IPS-15b (cell line): ENCODE data around the gene ANGPTL4.
"Not testable (repeated sequence)": the region's sequence is repeated elsewhere in the genome, so short reads cannot be mapped to it uniquely, and the experiment has no call there.

Source experiments
- H3K27me3 ChIP-seq: one replicate; pipeline ENCODE4 v1.6.1; 2013; ENCODE audit warnings: low read length; ENCODE audit not compliant: control insufficient read depth, insufficient read depth
- H3K36me3 ChIP-seq: one replicate; pipeline ENCODE4 v1.6.1; 2013; ENCODE audit warnings: low read length; ENCODE audit not compliant: control insufficient read depth, insufficient read depth
- H3K4me1 ChIP-seq: one replicate; pipeline ENCODE4 v1.6.1; 2013; ENCODE audit warnings: mild to moderate bottlenecking, low read length; ENCODE audit not compliant: control insufficient read depth, insufficient read depth
- H3K4me3 ChIP-seq: one replicate; pipeline ENCODE4 v1.5.1; 2013; ENCODE audit warnings: low read depth, low read length
- H3K9ac ChIP-seq: one replicate; pipeline ENCODE4 v1.6.1; 2013; ENCODE audit warnings: low read depth, mild to moderate bottlenecking, low read length
- H3K9me3 ChIP-seq: one replicate; pipeline ENCODE4 v1.6.1; 2013; ENCODE audit warnings: mild to moderate bottlenecking, low read length; ENCODE audit not compliant: control insufficient read depth, insufficient read depth

ANGPTL4 gene

DNA sequence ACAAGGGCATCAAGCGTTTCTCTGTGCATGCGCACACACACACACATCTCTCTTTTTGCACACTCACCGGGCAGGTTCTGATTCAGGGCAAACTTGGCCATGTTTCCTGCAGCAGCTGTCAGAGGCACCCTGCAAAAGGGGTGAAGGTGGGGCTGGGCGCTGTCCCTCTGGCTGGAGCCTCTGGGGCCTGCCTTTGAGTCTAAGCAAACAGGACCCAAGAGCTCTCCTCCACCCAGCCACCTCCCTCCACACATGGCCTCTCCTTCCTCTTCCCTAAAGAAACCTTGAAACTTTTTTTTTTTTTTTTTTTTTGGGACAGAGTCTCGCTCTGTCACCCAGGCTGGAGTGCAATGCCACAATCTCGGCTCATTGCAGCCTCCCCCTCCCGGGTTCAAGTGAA lies 26.2 kb upstream of the ANGPTL4 start:
- Histone ChIP-seq H3K4me3 (no peak overlapping the region), H3K36me3 (no peaks in the 10 kb centered on the region), H3K9ac (no peak overlapping the region), H3K4me1 (no peaks in the 10 kb centered on the region), H3K27me3 (peaks cover 37% of the 10 kb centered on the region), H3K9me3 (no peaks in the 10 kb centered on the region)

DNA sequence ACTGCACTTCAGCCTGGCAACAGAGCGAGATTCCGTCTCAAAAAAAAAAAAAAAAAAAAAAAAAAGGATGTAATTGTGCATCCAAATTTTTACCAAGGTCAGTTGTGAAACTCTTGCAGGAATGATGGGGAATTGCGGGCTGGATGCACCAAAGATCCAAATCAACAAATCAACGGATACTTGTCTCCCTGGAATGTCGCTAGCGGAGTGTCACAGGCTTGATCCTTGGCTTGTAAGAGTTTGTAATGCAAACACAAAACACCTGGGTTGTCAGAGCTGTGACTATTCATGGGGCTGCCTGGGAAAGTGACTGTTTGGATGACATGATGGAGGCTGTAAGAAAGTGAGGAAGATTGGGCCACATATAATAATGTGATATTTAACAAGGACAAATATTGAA lies 25.1 kb upstream of the ANGPTL4 start:
- Histone ChIP-seq H3K27me3 (peaks cover 31% of the 10 kb centered on the region), H3K9ac (no peak overlapping the region), H3K9me3 (no peaks in the 10 kb centered on the region), H3K4me3 (no peak overlapping the region), H3K4me1 (no peaks in the 10 kb centered on the region), H3K36me3 (no peaks in the 10 kb centered on the region)

DNA sequence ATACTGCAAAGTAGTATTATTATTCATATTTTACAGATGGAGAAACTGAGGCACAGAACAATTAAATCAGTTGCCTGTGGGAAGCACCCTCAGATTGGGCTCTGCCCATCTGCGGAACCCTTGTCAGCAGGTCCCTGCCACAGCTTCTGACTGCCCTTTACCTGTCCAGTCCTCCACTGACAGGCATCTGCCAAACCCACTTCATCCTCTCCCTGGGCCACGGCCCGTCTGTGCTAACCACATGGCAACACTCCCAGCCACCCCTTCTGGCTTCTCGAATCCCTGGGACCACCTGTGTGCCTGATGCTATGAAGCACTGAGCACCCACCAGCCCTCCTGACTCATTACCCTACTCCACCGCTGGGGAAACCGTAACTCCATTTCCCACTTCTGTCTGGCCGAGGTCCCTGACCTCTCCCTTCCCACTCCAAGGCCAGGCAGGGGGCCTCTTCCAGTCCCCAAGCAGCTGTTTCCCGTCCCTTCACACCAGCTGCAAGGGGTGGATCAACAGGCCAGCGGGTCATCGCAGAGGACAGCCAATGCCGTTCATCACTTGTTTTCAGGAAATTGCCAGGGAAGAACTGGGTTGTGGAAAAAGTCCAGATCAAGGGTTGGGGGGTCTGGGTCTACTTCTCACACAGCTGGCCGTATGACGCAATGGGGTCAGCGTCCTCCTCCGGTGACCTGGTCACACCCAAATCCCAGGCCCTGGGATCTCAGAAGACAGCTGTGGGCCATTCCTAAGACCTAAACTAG lies 23.4 kb upstream of the ANGPTL4 start:
- Histone ChIP-seq H3K4me1 (no peaks in the 10 kb centered on the region), H3K27me3 (peaks cover 22% of the 10 kb centered on the region), H3K9me3 (no peaks in the 10 kb centered on the region), H3K9ac (no peak overlapping the region), H3K36me3 (no peaks in the 10 kb centered on the region), H3K4me3 (no peak overlapping the region)

DNA sequence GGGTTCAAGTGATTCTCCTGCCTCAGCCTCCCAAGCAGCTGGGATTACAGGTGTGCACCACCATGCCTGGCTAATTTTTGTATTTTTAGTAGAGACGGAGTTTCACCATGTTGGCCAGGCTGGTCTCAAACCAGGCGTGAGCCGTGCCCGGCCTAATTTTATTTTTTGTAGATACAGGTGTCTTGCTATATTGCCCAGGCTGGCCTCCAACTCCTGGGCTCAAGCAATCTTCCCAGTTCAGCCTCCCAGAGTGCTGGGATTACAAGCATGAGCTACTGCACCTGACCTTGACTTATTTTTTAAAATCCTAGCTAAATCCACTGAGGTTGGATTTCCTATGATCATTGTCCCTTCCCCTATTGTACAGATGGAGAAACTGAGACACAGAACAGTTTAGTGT lies 22.5 kb upstream of the ANGPTL4 start:
- not testable (repeated sequence) for H3K4me3 ChIP-seq, H3K4me1 ChIP-seq, H3K36me3 ChIP-seq, H3K9me3 ChIP-seq, H3K9ac ChIP-seq
- H3K27me3 ChIP-seq: peaks cover 18% of the 10 kb centered on the region

DNA sequence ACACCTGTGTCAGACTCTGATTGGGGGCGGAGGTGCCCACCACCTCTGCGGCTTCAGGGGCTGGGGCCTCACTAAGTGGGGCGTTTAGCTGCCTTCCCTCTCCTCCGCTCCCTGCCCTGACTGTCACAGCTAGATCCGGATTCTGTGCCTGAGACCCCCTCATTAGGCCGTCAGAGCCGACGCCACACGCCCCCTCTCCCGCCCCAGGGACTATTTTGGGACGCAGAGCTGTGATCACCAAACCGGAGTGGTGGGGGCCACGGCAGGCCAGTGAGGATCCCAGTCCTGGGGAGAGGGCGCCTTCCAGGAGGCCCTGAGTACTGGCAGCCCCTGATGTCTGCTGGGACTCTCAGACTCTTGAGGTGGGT lies 21.7 kb upstream of the ANGPTL4 start:
- Histone ChIP-seq H3K27me3 (peaks cover 14% of the 10 kb centered on the region), H3K36me3 (no peaks in the 10 kb centered on the region), H3K4me3 (peak overlapping the region; percentile 70), H3K4me1 (no peaks in the 10 kb centered on the region), H3K9me3 (no peaks in the 10 kb centered on the region), H3K9ac (no peak overlapping the region)

DNA sequence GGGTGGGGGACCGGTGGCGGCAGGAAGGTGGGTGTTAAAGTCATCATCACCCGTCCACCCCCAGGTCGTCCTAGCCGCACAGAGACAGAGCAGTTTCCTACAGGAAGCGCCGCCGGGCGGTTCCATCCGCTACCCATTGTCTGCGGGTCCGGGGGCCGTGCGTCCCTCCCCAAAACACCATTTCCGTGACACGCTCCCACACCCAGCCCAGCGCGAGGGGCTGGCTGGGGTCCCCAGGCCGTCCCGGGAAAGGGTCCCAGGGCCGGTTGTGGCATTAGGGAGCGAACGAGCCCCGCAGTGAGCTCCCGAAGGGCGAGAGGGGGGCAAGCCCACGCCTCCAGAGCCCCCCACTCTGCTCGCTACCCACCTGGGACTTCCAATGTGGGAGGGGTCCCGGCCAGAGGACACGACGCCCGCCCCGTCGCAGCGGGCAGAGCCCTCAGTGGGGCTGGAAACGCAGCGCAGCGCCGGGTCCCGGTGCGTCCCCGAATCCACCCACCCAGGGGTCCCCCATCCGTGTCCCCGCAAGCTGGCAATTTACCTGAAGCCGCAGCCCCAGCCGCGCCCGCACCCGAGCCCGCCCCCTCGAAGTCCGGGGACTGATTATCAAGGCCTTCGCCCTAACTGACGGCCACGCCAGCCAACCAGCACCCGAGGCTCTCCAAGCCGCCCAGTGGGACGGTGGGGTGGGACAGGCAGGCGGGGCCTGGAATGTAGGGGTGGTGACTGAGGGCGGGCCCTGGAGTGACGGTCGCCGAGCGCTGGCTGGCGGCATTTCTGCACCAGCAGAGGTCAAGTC lies 21.1 kb upstream of the ANGPTL4 start, which contains the start of gene KANK3:
Gene KANK3 (minus strand): TSS at position 579 of the 799 bp plus-strand sequence. CDS start 5,434 bp downstream, outside the sequence.
- peak within 1 kb of the TSS; percentile 70 for H3K4me3 ChIP-seq
- H3K9me3 ChIP-seq: no peaks in the 10 kb centered on the region
- peaks cover 14% of the 10 kb centered on the region for H3K27me3 ChIP-seq
- no peak within 1 kb of the TSS for H3K9ac ChIP-seq
- H3K36me3 ChIP-seq: no peaks in the 10 kb centered on the region
- no peaks in the 10 kb centered on the region for H3K4me1 ChIP-seq

DNA sequence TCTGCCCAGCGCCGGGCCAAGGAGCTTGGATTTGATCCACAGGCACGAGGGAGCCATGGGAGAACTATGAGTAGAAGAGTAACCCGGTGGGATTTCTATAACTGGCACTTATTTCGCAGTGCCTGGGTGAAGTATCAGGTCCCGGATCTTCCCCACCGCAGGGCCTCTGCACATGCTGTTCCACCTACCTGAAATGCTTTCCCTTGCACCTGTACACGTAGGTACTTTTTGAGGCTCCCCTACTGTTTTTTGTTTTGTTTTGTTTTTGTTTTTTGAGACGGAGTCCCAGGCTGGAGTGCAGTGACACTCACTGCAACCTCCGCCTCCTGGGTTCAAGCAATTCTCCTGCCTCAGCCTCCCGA lies 20.5 kb upstream of the ANGPTL4 start:
- H3K9ac ChIP-seq: no peak overlapping the region

DNA sequence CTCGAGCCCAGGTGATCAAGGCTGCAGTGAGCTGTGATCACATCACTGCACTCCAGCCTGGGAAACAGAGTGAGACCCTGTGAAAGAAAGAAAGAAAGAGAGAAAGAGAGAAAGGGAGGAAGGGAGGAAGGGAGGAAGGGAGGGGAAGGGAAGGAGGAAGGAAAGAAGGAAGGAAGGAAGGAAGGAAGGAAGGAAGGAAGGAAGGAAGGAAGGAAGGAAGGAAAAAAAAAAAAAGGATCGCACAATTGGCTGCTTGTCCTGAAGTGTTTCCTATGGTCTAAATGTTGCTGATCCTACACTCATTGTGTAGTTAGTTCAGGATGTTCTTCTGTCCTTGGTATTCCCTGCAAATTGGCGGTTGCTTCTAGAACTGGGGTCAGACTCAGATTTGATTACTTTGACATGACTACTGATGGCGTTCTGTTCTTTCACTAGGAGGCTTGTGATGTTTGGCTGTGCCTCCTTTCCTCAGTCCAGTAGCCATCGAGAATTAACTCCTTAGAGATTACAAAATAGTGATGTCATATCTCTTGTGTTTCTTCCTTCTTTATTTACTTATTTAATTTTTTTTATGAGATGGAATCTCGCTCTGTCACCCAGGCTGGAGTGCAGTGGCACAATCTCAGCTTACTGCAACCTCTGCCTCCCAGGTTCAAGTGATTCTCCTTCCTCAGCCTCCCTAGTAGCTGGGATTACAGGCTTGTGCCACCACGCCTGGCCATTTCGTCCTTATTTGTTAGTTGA lies 14.2 kb upstream of the ANGPTL4 start:
- not testable (repeated sequence) for H3K27me3 ChIP-seq, H3K4me1 ChIP-seq, H3K9ac ChIP-seq, H3K4me3 ChIP-seq, H3K36me3 ChIP-seq, H3K9me3 ChIP-seq

More for the DNA sequence above, 20.5 kb upstream of the ANGPTL4 start:
- Histone ChIP-seq H3K4me3 (no peak overlapping the region), H3K27me3 (peaks cover 14% of the 10 kb centered on the region), H3K9me3 (no peaks in the 10 kb centered on the region), H3K36me3 (no peaks in the 10 kb centered on the region), H3K4me1 (no peaks in the 10 kb centered on the region)

DNA sequence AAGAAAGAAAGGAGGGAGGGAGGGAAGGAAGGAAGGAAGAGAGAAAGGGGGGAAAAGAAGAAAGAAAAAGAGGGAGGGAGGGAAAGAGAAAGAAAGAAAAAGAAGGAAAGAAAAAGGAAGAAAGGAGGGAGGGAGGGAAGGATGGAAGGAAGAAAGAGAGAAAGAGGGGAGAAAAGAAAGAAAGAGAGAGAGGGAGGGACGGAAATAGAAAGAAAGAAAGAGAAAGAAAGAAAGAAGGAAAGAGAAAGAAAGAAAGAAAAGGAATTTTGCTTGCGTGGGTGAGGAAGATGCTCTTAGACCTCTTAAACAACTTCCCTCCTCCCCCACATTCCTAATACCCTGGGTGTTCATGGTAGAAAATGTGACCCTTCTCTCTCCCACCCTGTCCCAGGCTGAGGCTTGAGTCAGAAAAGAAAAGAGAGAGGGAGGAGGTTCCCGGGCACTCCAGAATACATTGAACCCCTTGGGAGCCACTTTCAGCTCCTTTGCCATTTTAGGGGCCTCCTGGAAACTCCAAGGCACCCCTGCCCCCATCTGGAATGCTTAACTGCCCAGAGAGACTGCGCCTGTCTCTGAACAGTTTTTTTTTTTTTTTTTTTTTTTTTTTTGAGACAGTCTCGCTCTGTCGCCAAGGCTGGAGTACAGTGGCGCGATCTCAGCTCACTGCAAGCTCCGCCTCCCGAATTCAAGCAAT lies 11.7 kb upstream of the ANGPTL4 start:
- no peaks in the 10 kb centered on the region for H3K27me3 ChIP-seq
- H3K4me3 ChIP-seq: no peak overlapping the region
- H3K9me3 ChIP-seq: no peaks in the 10 kb centered on the region
- no peak overlapping the region for H3K9ac ChIP-seq
- no peaks in the 10 kb centered on the region for H3K36me3 ChIP-seq
- peaks cover 3% of the 10 kb centered on the region for H3K4me1 ChIP-seq

DNA sequence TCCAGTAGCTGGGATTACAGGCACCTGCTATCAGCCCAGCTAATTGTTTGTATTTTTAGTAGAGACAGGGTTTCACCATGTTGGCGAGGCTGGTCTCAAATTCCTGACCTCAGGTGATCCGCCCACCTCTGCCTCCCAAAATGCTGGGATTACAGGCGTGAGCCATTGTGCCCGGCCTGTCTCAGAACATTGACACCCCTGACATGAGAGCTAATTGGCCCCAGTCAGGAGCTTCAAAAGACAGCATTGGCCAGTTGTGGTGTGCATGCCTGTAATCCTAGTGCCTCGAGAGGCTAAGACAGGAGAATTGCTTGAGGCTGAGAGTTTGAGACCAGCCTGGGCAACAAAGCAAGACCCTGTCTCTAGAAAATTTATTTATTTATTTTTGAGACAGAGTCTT lies 11.1 kb upstream of the ANGPTL4 start:
- H3K27me3 ChIP-seq, H3K9me3 ChIP-seq, H3K4me3 ChIP-seq, H3K4me1 ChIP-seq, H3K9ac ChIP-seq, H3K36me3 ChIP-seq: not testable (repeated sequence)

DNA sequence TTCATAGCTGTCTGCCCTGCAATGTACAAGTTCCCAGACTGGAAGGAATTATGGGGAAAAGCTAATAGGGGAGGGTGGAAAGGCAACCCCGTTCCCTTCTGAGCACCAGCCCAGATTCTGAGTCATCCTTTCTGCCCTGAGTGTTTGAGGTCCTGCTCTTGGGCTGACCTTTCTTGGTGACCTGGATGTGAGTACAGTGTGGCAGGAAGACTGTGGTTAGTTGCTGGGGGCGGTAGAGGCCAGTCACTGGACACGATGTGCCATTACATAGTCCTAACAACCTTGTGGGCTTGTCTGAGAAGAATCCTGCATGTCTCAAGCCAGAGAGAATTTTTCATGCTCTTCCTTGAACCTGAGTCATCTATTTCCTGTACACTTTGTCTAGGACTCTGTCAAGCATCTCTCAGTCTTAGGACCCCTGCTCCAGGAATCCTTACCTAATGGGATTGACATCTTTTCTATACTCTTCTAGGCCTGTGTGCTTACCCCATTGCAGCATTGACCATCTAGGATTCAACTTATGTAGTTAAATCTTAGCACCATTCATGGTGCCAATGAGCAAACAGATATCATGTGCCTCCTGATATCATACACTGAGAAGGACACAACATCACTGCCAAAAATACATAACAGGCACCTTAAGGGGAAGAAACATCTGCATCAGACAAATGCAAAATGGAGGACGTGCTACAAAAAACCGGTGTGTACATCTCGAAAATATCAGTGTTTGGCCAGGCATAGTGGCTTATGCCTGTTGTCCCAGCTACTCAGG lies 8.1 kb upstream of the ANGPTL4 start:
- no peak overlapping the region for H3K4me3 ChIP-seq
- no peaks in the 10 kb centered on the region for H3K27me3 ChIP-seq
- no peaks in the 10 kb centered on the region for H3K36me3 ChIP-seq
- H3K9ac ChIP-seq: no peak overlapping the region
- peaks cover 3% of the 10 kb centered on the region for H3K4me1 ChIP-seq
- H3K9me3 ChIP-seq: no peaks in the 10 kb centered on the region
